H7 (cell line): ENCODE results near the gene EGLN2. TPM values are rescaled to one million over a fixed set of nuclear protein-coding genes. Genes with fewer than 3 reads are reported as not detected.
"Not testable (repeated sequence)": the region's sequence is repeated elsewhere in the genome, so short reads cannot be mapped to it uniquely, and the experiment has no call there.

Source experiments
- DNase-seq: peaks from one replicate; pipeline ENCODE4 v3.0.0; 2012
- H3K27me3 ChIP-seq: 2 replicates; pipeline ENCODE4 v1.6.0; 2011; ENCODE audit warnings: mild to moderate bottlenecking, low read length; ENCODE audit not compliant: control insufficient read depth, insufficient read depth
- H3K36me3 ChIP-seq: replicated peaks from 2 replicates; pipeline ENCODE4 v1.5.1; 2011; ENCODE audit warnings: low read length; ENCODE audit not compliant: control insufficient read depth, insufficient read depth
- H3K4me3 ChIP-seq: 2 replicates; pipeline ENCODE4 v1.5.1; 2011; ENCODE audit warnings: low read depth, mild to moderate bottlenecking, control low read depth, low read length, moderate library complexity; ENCODE audit not compliant: insufficient read depth
- total RNA-seq: library from RNA; depleted of rRNA; stranded (reverse); fragments of >200 nt; shearing (Covaris generic); gene quantifications from 2 replicates; pipeline ENCODE4 v1.2.3, GENCODE V29; 2014

Gene EGLN2
- total RNA-seq, 1 experiment from 2014 or later, result 148 TPM

- not testable (repeated sequence) for H3K36me3 ChIP-seq, H3K4me3 ChIP-seq, H3K27me3 ChIP-seq, DNase-seq
Measured at GRCh38 chr19:40812571-40812970, 13.6 kb downstream of the EGLN2 start.

- Histone ChIP-seq H3K36me3 (peaks cover 5% of the 10 kb centered on the region), H3K27me3 (peaks cover 8% of the 10 kb centered on the region), H3K4me3 (no peak overlapping the region)
- no peak for DNase-seq
Measured at GRCh38 chr19:40813182-40813581, 14.2 kb downstream of the EGLN2 start.

DNA sequence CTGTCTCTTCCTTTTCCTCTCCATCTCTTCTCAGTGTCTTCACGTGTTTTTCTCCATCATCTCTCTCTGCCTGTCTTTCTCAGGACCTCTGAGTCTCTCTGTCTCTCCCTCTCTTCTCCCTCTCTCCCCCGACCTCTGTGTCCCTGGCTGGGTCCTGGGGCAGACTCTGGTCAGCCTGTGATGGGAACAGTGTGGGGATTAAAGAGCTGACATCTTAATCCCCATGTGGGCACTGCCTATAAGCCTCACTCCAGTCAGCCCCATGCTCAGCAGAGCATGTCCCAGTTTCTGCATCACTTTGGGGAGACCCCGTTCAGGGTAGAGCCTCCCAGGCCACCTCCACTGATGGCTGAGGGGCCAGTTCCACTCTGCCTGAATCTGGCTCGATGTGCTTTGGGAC, 16.2 kb downstream of the EGLN2 start:
- peak; percentile 6 for DNase-seq
- Histone ChIP-seq H3K27me3 (peaks cover 10% of the 10 kb centered on the region), H3K4me3 (no peak overlapping the region), H3K36me3 (no peaks in the 10 kb centered on the region)

DNA sequence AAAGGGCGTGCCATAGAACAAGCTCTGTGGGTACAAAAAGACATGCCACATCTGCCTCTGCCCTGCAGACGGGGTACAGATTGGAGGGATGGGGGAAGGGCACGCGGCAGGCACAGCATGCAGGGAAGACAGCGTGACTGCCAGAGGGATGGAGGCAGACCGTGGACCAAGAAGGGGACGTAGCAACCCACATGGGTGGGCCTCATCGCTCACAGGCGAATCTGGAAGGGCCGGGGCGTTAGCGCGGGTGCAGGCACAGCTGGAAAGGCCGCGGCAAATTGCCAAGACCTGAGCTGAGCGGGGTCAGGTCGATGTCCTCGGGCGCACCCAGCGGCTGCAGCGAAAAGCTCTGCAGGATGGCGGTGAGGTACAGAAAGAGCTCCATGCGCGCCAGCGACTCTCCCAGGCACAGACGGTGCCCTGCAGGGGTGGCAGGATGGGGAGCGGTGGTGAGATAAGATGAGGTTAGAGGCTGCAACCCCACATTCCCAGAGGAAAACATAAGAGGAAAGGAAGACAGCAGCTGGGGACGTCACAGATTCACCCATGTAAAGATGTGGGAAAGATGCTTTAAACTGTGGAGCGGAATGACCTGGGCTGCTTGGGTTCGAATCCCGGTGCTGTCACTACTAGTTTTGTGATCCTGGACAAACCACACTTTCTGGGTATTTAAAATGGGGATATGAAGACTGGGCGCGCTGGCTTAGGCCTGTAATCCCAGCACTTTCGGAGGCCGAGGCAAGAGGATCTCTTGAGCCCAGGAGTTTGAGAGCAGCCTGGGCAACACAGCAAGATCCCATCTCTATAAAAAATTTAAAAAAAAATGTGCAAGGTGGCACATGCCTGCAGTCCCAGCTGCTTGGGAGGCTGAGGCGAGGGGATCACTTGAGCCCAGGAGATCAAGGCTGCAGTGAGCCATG, 19.7 kb downstream of the EGLN2 start:
- not testable (repeated sequence) for H3K27me3 ChIP-seq, H3K36me3 ChIP-seq
- peak overlapping the region; percentile 15; the same call in 1 of the 2 replicates for H3K4me3 ChIP-seq
- peak; percentile 60 for DNase-seq

GRCh38 chr19:40819479-40820234, 20.7 kb downstream of the EGLN2 start:
- not testable (repeated sequence) for H3K27me3 ChIP-seq, H3K36me3 ChIP-seq, H3K4me3 ChIP-seq
- peak; percentile 40 for DNase-seq

DNA sequence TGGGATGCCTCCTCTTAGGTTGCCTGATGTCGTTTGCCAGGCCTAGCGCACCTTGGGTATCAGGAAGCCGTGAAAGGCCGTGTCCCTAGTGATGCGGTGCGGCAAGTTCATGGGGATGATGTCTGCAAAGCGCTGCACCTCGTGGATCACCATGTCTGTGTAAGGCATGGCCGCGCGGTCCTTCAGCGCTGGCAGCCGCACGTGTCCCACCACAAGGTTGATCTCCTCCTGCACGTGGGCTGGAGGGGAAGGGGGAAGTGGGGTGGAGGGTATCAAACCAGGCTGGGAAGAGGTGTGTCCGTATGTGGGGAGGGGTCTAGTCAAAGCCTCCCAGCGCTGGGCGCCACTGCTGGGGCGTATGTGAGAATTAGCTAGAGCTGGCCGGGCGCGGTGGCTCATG, 23.2 kb downstream of the EGLN2 start:
- DNase-seq, result no peak
- no peak overlapping the region for H3K4me3 ChIP-seq
- peaks cover 2% of the 10 kb centered on the region for H3K27me3 ChIP-seq
- H3K36me3 ChIP-seq, result no peaks in the 10 kb centered on the region

DNA sequence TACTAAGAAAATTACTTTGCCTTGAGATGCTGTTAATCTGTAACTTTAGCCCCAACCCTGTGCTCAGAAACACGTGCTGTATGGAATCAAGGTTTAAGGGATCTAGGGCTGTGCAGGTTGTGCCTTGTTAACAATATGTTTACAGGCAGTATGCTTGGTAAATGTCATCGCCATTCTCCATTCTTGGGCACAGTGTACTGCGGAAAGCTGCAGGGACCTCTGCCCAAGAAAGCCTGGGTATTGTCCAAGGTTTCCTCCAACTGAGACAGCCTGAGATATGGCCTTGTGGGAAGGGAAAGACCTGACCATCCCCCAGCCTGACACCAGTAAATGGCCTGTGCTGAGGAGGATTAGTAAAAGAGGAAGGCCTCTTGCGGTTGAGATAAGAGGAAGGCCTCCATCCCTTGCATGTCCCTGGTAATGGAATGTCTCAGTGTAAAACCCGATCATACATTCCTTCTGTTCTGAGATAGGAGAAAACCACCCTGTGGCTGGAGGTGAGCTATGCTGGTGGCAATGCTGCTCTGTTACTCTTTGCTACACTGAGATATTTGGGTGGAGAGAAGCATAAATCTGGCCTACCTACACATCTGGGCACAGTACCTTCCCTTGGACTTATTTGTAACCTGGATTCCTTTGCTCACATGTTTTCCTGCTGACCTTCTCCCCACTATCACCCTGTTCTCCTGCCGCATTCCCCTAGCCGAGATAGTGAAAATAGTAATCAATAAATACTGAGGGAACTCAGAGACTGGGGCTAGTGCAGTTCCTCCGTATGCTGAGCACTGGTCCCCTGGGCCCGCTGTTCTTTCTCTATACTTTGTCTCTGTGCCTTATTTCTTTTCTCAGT, 23.9 kb downstream of the EGLN2 start:
- H3K27me3 ChIP-seq, H3K36me3 ChIP-seq, H3K4me3 ChIP-seq, DNase-seq: not testable (repeated sequence)

DNA sequence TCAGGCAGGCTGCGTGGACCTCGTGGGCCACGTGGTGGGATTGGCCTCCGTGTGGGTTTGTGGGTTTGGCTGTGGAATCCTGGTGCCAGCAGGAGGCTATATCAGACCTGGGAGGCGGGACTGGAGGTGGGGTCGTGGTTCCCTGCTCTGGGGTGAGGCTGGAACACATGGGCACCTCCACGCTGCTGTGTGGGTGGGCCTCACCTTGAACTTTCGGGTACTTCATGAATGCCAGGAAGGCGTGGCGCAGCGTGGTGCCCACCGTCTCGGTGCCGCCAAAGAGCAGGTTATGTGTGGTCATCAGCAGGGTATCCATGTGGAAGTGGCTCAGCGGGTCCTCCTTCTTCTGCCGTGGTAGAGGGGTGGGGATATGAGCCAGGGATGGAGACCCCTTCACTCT, 25.9 kb downstream of the EGLN2 start:
- DNase-seq, result peak; percentile 13

GRCh38 chr19:40825460-40826095, 26.6 kb downstream of the EGLN2 start:
- not testable (repeated sequence) for DNase-seq, H3K27me3 ChIP-seq, H3K36me3 ChIP-seq, H3K4me3 ChIP-seq

More for the DNA sequence above, 25.9 kb downstream of the EGLN2 start:
- H3K4me3 ChIP-seq, H3K27me3 ChIP-seq, H3K36me3 ChIP-seq: not testable (repeated sequence)

GRCh38 chr19:40826312-40826698, 27.3 kb downstream of the EGLN2 start:
- not testable (repeated sequence) for H3K36me3 ChIP-seq, H3K27me3 ChIP-seq, H3K4me3 ChIP-seq, DNase-seq

GRCh38 chr19:40826699-40827385, 27.9 kb downstream of the EGLN2 start:
- not testable (repeated sequence) for H3K36me3 ChIP-seq, DNase-seq, H3K4me3 ChIP-seq, H3K27me3 ChIP-seq

DNA sequence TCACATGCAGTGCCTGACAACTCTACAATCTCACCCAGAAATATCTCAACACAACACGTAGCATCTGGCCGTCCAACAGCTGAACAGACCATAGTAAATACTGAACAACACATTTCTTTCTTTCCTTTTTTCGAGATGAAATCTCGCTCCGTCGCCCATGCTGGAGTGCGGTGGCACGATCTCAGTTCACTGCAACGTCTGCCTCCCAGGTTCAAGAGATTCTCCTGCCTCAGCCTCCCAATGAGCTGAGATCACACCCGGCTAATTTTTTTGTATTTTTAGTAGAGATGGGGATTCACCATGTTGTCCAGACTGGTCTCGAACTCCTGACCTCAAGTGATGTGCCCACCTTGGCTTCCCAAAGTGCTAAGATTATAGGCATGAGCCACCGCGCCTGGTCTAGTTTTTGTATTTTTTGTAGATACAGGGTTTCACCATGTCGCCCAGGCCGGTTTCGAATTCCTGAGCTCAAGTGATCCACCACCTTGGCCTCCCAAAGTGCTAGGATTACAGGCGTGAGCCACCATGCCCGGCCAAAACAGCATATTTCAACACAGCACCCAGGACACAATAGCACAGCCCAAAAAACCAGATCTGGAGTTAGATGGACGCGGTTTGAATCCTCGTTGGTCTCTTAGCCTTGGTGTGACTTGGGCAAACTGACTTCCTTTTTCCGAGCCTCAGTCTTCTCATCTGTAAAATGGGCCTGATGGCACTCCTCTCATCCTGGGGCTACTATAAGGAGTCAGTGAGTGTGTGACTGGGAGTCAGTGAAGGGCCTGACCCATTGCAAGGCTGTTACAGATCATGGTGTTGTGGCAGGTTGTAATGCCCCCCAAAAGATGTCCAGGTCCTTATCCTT, 28.6 kb downstream of the EGLN2 start:
- Histone ChIP-seq H3K27me3 (no peaks in the 10 kb centered on the region), H3K4me3 (no peak overlapping the region), H3K36me3 (no peaks in the 10 kb centered on the region)
- DNase-seq, result no peak

DNA sequence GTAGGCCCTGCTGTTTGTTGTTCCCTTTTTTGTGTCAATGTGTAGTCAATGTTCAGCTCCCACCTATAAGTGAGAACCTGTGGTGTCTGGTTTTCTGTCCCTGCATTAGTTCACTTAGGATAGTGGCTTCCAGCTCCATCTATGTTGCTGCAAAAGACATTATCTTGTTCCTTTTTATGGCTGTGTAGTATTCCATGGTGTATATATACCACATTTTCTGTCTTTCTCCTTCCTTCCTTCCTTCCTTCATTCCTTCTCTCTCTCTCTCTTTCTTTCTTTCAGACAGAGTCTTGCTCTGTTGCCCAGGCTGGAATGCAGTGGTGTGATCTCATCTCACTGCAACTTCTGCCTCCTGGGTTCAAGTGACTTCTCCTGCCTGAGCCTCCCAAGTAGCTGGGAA, 30.2 kb downstream of the EGLN2 start:
- DNase-seq, result no peak
- Histone ChIP-seq H3K4me3 (no peak overlapping the region), H3K36me3 (no peaks in the 10 kb centered on the region), H3K27me3 (no peaks in the 10 kb centered on the region)
